Mesendoderm (in vitro differentiated cells): ENCODE measurements around the gene GBE1.

Experiments used
- DNase-seq: peaks from one replicate; pipeline ENCODE4 v3.0.0; 2013
- H2AK5ac ChIP-seq: 2 replicates; pipeline ENCODE4 v1.6.1; 2013; ENCODE audit warnings: low read length, inconsistent platforms
- H2BK120ac ChIP-seq: 2 replicates; pipeline ENCODE4 v1.6.1; 2013; ENCODE audit warnings: low read depth, mild to moderate bottlenecking, low read length, moderate library complexity, mixed read lengths
- H2BK15ac ChIP-seq: replicated peaks from 2 replicates; pipeline ENCODE4 v1.6.1; 2013; ENCODE audit warnings: low read depth, mild to moderate bottlenecking, moderate library complexity
- H2BK5ac ChIP-seq: 2 replicates; pipeline ENCODE4 v1.6.1; 2013; ENCODE audit warnings: low read length, inconsistent platforms
- H3K18ac ChIP-seq: 2 replicates; pipeline ENCODE4 v1.6.1; 2013; ENCODE audit warnings: mild to moderate bottlenecking, low read length, mixed read lengths
- H3K23ac ChIP-seq: one replicate; pipeline ENCODE4 v1.6.1; 2013; ENCODE audit warnings: low read length
- H3K27ac ChIP-seq: 2 replicates; pipeline ENCODE4 v1.5.1; 2013; ENCODE audit warnings: low read depth, mild to moderate bottlenecking, inconsistent platforms, low read length, moderate library complexity
- H3K27me3 ChIP-seq: 2 replicates; pipeline ENCODE4 v1.6.1; 2013; ENCODE audit warnings: low read length, control low read depth, mild to moderate bottlenecking, inconsistent platforms; ENCODE audit not compliant: insufficient read depth, poor library complexity
- H3K36me3 ChIP-seq: 2 replicates; pipeline ENCODE4 v1.6.1; 2013; ENCODE audit warnings: low read length, inconsistent platforms; ENCODE audit not compliant: control insufficient read depth, insufficient read depth
- H3K4ac ChIP-seq: one replicate; pipeline ENCODE4 v1.6.1; 2013; ENCODE audit warnings: low read depth, mild to moderate bottlenecking, low read length, moderate library complexity
- H3K4me1 ChIP-seq: 2 replicates; pipeline ENCODE4 v1.6.1; 2013; ENCODE audit warnings: low read depth, low read length, inconsistent platforms; ENCODE audit not compliant: control insufficient read depth
- H3K4me2 ChIP-seq: 2 replicates; pipeline ENCODE4 v1.6.1; 2013; ENCODE audit warnings: low read length
- H3K4me3 ChIP-seq: 2 replicates; pipeline ENCODE4 v1.5.1; 2013; ENCODE audit warnings: mild to moderate bottlenecking, low read length
- H3K56ac ChIP-seq: one replicate; pipeline ENCODE4 v1.6.1; 2013; ENCODE audit warnings: low read length
- H3K79me1 ChIP-seq: 2 replicates; pipeline ENCODE4 v1.6.1; 2013; ENCODE audit warnings: low read length, inconsistent platforms
- H3K79me2 ChIP-seq: 2 replicates; pipeline ENCODE4 v1.6.1; 2013; ENCODE audit warnings: mild to moderate bottlenecking, low read length; ENCODE audit not compliant: control insufficient read depth, insufficient read depth
- H3K9ac ChIP-seq: 2 replicates; pipeline ENCODE4 v1.6.1; 2013; ENCODE audit warnings: low read length, inconsistent platforms
- H4K5ac ChIP-seq: one replicate; pipeline ENCODE4 v1.6.1; 2013; ENCODE audit warnings: low read length
- H4K8ac ChIP-seq: one replicate; pipeline ENCODE4 v1.6.1; 2013; ENCODE audit warnings: low read depth, mild to moderate bottlenecking, control low read depth, low read length, moderate library complexity
- WGBS: extraction: QIAGEN DNeasy Blood & Tissue Kit; methylation state at CpG from one replicate; pipeline ENCODE4 v1.1.7; 2013; ENCODE audit warnings: low lambda C conversion rate, missing lambda C conversion rate; ENCODE audit not compliant: insufficient coverage; ENCODE audit errors: extremely low coverage; 5-methylcytosine and 5-hydroxymethylcytosine counted together

Gene GBE1

GRCh38 chr3:81531846-81532245, 229.6 kb downstream of the GBE1 start:
- H3K79me2 ChIP-seq = no peaks in the 10 kb centered on the region
- no peak overlapping the region for H3K27ac ChIP-seq
- H4K8ac ChIP-seq = no peak overlapping the region
- no peak overlapping the region for H3K9ac ChIP-seq
- no peak overlapping the region for H3K56ac ChIP-seq
- no peak overlapping the region for H2AK5ac ChIP-seq
- DNase-seq = no peak
- H3K4ac ChIP-seq = no peak overlapping the region
- H4K5ac ChIP-seq = no peak overlapping the region
- no peak overlapping the region for H3K18ac ChIP-seq
- no peak overlapping the region for H3K4me3 ChIP-seq
- H3K27me3 ChIP-seq = no peaks in the 10 kb centered on the region
- no peak overlapping the region for H2BK120ac ChIP-seq
- H3K79me1 ChIP-seq = no peaks in the 10 kb centered on the region
- H3K4me1 ChIP-seq = no peaks in the 10 kb centered on the region
- no peak overlapping the region for H3K23ac ChIP-seq
- H2BK5ac ChIP-seq = no peak overlapping the region
- WGBS = no CpG with 5 or more reads among the region's 1 CpG
- no peak overlapping the region for H3K4me2 ChIP-seq
- H3K36me3 ChIP-seq = no peaks in the 10 kb centered on the region
- H2BK15ac ChIP-seq = no peak overlapping the region

GRCh38 chr3:81531263-81531662, 230.2 kb downstream of the GBE1 start:
- no peak overlapping the region for H3K4me2 ChIP-seq
- H3K9ac ChIP-seq = no peak overlapping the region
- H4K5ac ChIP-seq = no peak overlapping the region
- H3K18ac ChIP-seq = no peak overlapping the region
- DNase-seq = no peak
- no peak overlapping the region for H3K56ac ChIP-seq
- H4K8ac ChIP-seq = no peak overlapping the region
- no peak overlapping the region for H2BK120ac ChIP-seq
- no peaks in the 10 kb centered on the region for H3K79me1 ChIP-seq
- H3K4ac ChIP-seq = no peak overlapping the region
- H2BK5ac ChIP-seq = no peak overlapping the region
- H3K4me3 ChIP-seq = no peak overlapping the region
- no peak overlapping the region for H3K27ac ChIP-seq
- no peaks in the 10 kb centered on the region for H3K79me2 ChIP-seq
- no peak overlapping the region for H2BK15ac ChIP-seq
- H3K27me3 ChIP-seq = no peaks in the 10 kb centered on the region
- WGBS = no CpG with 5 or more reads among the region's 2 CpGs
- no peak overlapping the region for H2AK5ac ChIP-seq
- H3K4me1 ChIP-seq = no peaks in the 10 kb centered on the region
- no peak overlapping the region for H3K23ac ChIP-seq
- H3K36me3 ChIP-seq = no peaks in the 10 kb centered on the region

- Histone ChIP-seq H3K4me3 (no peak overlapping the region), H3K56ac (no peak overlapping the region), H3K18ac (no peak overlapping the region), H3K79me2 (no peaks in the 10 kb centered on the region), H3K4me1 (no peaks in the 10 kb centered on the region), H3K9ac (no peak overlapping the region), H3K4ac (no peak overlapping the region), H2BK15ac (no peak overlapping the region), H2AK5ac (no peak overlapping the region), H3K36me3 (no peaks in the 10 kb centered on the region), H3K23ac (no peak overlapping the region), H4K5ac (no peak overlapping the region), H3K27ac (no peak overlapping the region), H2BK120ac (no peak overlapping the region), H2BK5ac (no peak overlapping the region), H3K79me1 (no peaks in the 10 kb centered on the region), H3K4me2 (no peak overlapping the region), H4K8ac (no peak overlapping the region), H3K27me3 (no peaks in the 10 kb centered on the region)
- DNase-seq = no peak
- WGBS = no CpG with 5 or more reads among the region's 4 CpGs
Observed at GRCh38 chr3:81530180-81530939, 231.1 kb downstream of the GBE1 start.

- H3K79me2 ChIP-seq = no peaks in the 10 kb centered on the region
- H3K4me3 ChIP-seq = no peak overlapping the region
- no peak overlapping the region for H4K5ac ChIP-seq
- H3K36me3 ChIP-seq = no peaks in the 10 kb centered on the region
- H3K4me1 ChIP-seq = no peaks in the 10 kb centered on the region
- H3K56ac ChIP-seq = no peak overlapping the region
- no peak overlapping the region for H3K27ac ChIP-seq
- no peak overlapping the region for H2AK5ac ChIP-seq
- no peaks in the 10 kb centered on the region for H3K27me3 ChIP-seq
- no peak overlapping the region for H2BK5ac ChIP-seq
- H3K18ac ChIP-seq = no peak overlapping the region
- DNase-seq = no peak
- no CpG with 5 or more reads among the region's 2 CpGs for WGBS
- no peak overlapping the region for H3K9ac ChIP-seq
- H3K4ac ChIP-seq = no peak overlapping the region
- H3K4me2 ChIP-seq = no peak overlapping the region
- no peaks in the 10 kb centered on the region for H3K79me1 ChIP-seq
- H4K8ac ChIP-seq = no peak overlapping the region
- no peak overlapping the region for H2BK15ac ChIP-seq
- no peak overlapping the region for H2BK120ac ChIP-seq
- H3K23ac ChIP-seq = no peak overlapping the region
Observed at GRCh38 chr3:81521855-81522254, 239.6 kb downstream of the GBE1 start.

- no peaks in the 10 kb centered on the region for H3K4me1 ChIP-seq
- H2BK15ac ChIP-seq = no peak overlapping the region
- no peak overlapping the region for H3K56ac ChIP-seq
- H3K36me3 ChIP-seq = no peaks in the 10 kb centered on the region
- no peak for DNase-seq
- H3K18ac ChIP-seq = no peak overlapping the region
- H3K4me3 ChIP-seq = no peak overlapping the region
- no peak overlapping the region for H2BK120ac ChIP-seq
- H2AK5ac ChIP-seq = no peak overlapping the region
- no peak overlapping the region for H3K27ac ChIP-seq
- no peak overlapping the region for H3K23ac ChIP-seq
- no peaks in the 10 kb centered on the region for H3K27me3 ChIP-seq
- no peak overlapping the region for H2BK5ac ChIP-seq
- no peak overlapping the region for H4K8ac ChIP-seq
- H3K79me2 ChIP-seq = no peaks in the 10 kb centered on the region
- no peak overlapping the region for H4K5ac ChIP-seq
- no peak overlapping the region for H3K9ac ChIP-seq
- no peak overlapping the region for H3K4me2 ChIP-seq
- H3K79me1 ChIP-seq = no peaks in the 10 kb centered on the region
- no peak overlapping the region for H3K4ac ChIP-seq
Observed at GRCh38 chr3:81518945-81519344, 242.5 kb downstream of the GBE1 start.

GRCh38 chr3:81516042-81516441, 245.4 kb downstream of the GBE1 start:
- no CpG with 5 or more reads among the region's 1 CpG for WGBS
- Histone ChIP-seq H3K4me2 (no peak overlapping the region), H2BK15ac (no peak overlapping the region), H3K4me1 (no peaks in the 10 kb centered on the region), H3K4ac (no peak overlapping the region), H4K5ac (no peak overlapping the region), H3K23ac (no peak overlapping the region), H2BK5ac (no peak overlapping the region), H3K79me2 (no peaks in the 10 kb centered on the region), H3K56ac (no peak overlapping the region), H3K9ac (no peak overlapping the region), H3K18ac (no peak overlapping the region), H2BK120ac (no peak overlapping the region), H3K79me1 (no peaks in the 10 kb centered on the region), H3K36me3 (no peaks in the 10 kb centered on the region), H4K8ac (no peak overlapping the region), H3K27ac (no peak overlapping the region), H3K27me3 (no peaks in the 10 kb centered on the region), H2AK5ac (no peak overlapping the region), H3K4me3 (no peak overlapping the region)
- no peak for DNase-seq
